ENCODE measurements around the gene TMEM135.
A peak's percentile ranks its signal among the peaks of the same experiment; 100 is the strongest.
"Not testable (repeated sequence)": the region's sequence is repeated elsewhere in the genome, so short reads cannot be mapped to it uniquely, and the experiment has no call there.

TMEM135 gene

GRCh38 chr11:86999388-86999787 lies 38.3 kb upstream of the TMEM135 start:
- 94% methylated on average over 1 of the region's 1 CpG for WGBS
- Histone ChIP-seq H3K9me3 (ENCODE audit: control insufficient read depth, low read length) (no peaks in the 10 kb centered on the region), H3K18ac (ENCODE audit: low read depth in 1 of 2, low read length in 2 of 2) (no peak overlapping the region), H3K9ac (ENCODE audit: low read length) (no peak overlapping the region), H3K4ac (ENCODE audit: low read depth in 1 of 2, low read length in 2 of 2) (no peak overlapping the region), H3K4me2 (ENCODE audit: low read length, poor library complexity, severe bottlenecking) (no peak overlapping the region), H3K23ac (ENCODE audit: low read length in 2 of 2) (no peak overlapping the region), H3K14ac (ENCODE audit: low read length in 2 of 2) (no peak overlapping the region), H2AK5ac (ENCODE audit: low read length, severe bottlenecking) (no peak overlapping the region), H2BK120ac (ENCODE audit: low read depth, low read length) (no peak overlapping the region), H3K4me1 (ENCODE audit: control insufficient read depth, insufficient read depth, low read depth, low read length) (no peaks in the 10 kb centered on the region), H2BK5ac (ENCODE audit: low read depth, low read length, poor library complexity, severe bottlenecking) (no peak overlapping the region), H3K27ac (ENCODE audit: low read length, poor library complexity, severe bottlenecking) (no peak overlapping the region), H4K91ac (ENCODE audit: low read length) (no peak overlapping the region), H3K4me3 (ENCODE audit: insufficient read depth in 1 of 2, low read depth in 1 of 2, low read length in 2 of 2) (no peak overlapping the region), H3K27me3 (ENCODE audit: control insufficient read depth in 1 of 2, insufficient read depth in 1 of 2, low read length in 2 of 2) (no peaks in the 10 kb centered on the region), H2BK12ac (ENCODE audit: low read length in 2 of 2) (no peak overlapping the region), H2AFZ (ENCODE audit: low read depth, low read length) (no peak overlapping the region), H3K36me3 (ENCODE audit: control insufficient read depth in 1 of 2, insufficient read depth in 2 of 2, low read depth in 1 of 2, low read length in 2 of 2) (no peaks in the 10 kb centered on the region), H2BK15ac (ENCODE audit: low read depth, poor library complexity, severe bottlenecking) (no peak overlapping the region), H4K8ac (ENCODE audit: low read length) (no peak overlapping the region), H3K79me1 (replicated peaks; ENCODE audit: low read length, poor library complexity, severe bottlenecking) (no peaks in the 10 kb centered on the region)
- no peak for DNase-seq

- Histone ChIP-seq H2BK120ac (ENCODE audit: low read depth, low read length) (peak overlapping the region; percentile 6), H3K27me3 (ENCODE audit: control insufficient read depth in 1 of 2, insufficient read depth in 1 of 2, low read length in 2 of 2) (no peaks in the 10 kb centered on the region), H3K18ac (ENCODE audit: low read depth in 1 of 2, low read length in 2 of 2) (peak overlapping the region; percentile 28 to 47), H2BK15ac (ENCODE audit: low read depth, poor library complexity, severe bottlenecking) (no peak overlapping the region), H3K4me2 (ENCODE audit: low read length, poor library complexity, severe bottlenecking) (no peak overlapping the region), H3K4ac (ENCODE audit: low read depth in 1 of 2, low read length in 2 of 2) (no peak overlapping the region), H3K36me3 (ENCODE audit: control insufficient read depth in 1 of 2, insufficient read depth in 2 of 2, low read depth in 1 of 2, low read length in 2 of 2) (no peaks in the 10 kb centered on the region), H4K91ac (ENCODE audit: low read length) (no peak overlapping the region), H3K27ac (ENCODE audit: low read length, poor library complexity, severe bottlenecking) (no peak overlapping the region), H3K9me3 (ENCODE audit: control insufficient read depth, low read length) (no peaks in the 10 kb centered on the region), H3K4me1 (ENCODE audit: control insufficient read depth, insufficient read depth, low read depth, low read length) (no peaks in the 10 kb centered on the region), H3K9ac (ENCODE audit: low read length) (no peak overlapping the region), H2AFZ (ENCODE audit: low read depth, low read length) (no peak overlapping the region), H2AK5ac (ENCODE audit: low read length, severe bottlenecking) (no peak overlapping the region), H3K79me1 (replicated peaks; ENCODE audit: low read length, poor library complexity, severe bottlenecking) (no peaks in the 10 kb centered on the region), H2BK12ac (ENCODE audit: low read length in 2 of 2) (peak overlapping the region; percentile 4 to 52), H3K14ac (ENCODE audit: low read length in 2 of 2) (no peak overlapping the region), H3K23ac (ENCODE audit: low read length in 2 of 2) (no peak overlapping the region), H3K4me3 (ENCODE audit: insufficient read depth in 1 of 2, low read depth in 1 of 2, low read length in 2 of 2) (no peak overlapping the region), H2BK5ac (ENCODE audit: low read depth, low read length, poor library complexity, severe bottlenecking) (no peak overlapping the region), H4K8ac (ENCODE audit: low read length) (peak overlapping the region; percentile 49)
- peak; percentile 60 for DNase-seq
- WGBS: 59% methylated on average over 3 of the region's 5 CpGs
Measured at GRCh38 chr11:86999859-87000753, 37.6 kb upstream of the TMEM135 start.

GRCh38 chr11:87002918-87003317 lies 34.8 kb upstream of the TMEM135 start:
- H2BK12ac ChIP-seq (ENCODE audit: low read length in 2 of 2): no peak overlapping the region
- no CpG with 5 or more reads among the region's 1 CpG for WGBS

GRCh38 chr11:87004281-87004680 lies 33.5 kb upstream of the TMEM135 start:
- WGBS: 96% methylated on average over 4 of the region's 4 CpGs
- H2AFZ ChIP-seq (ENCODE audit: low read depth, low read length); H3K27ac ChIP-seq (ENCODE audit: low read length, poor library complexity, severe bottlenecking); H3K4me2 ChIP-seq (ENCODE audit: low read length, poor library complexity, severe bottlenecking); H2BK120ac ChIP-seq (ENCODE audit: low read depth, low read length); H2AK5ac ChIP-seq (ENCODE audit: low read length, severe bottlenecking); H3K23ac ChIP-seq (ENCODE audit: low read length in 2 of 2); H3K9me3 ChIP-seq (ENCODE audit: control insufficient read depth, low read length); H3K9ac ChIP-seq (ENCODE audit: low read length); H3K36me3 ChIP-seq (ENCODE audit: control insufficient read depth in 1 of 2, insufficient read depth in 2 of 2, low read depth in 1 of 2, low read length in 2 of 2); H3K18ac ChIP-seq (ENCODE audit: low read depth in 1 of 2, low read length in 2 of 2); DNase-seq; H4K91ac ChIP-seq (ENCODE audit: low read length); H3K14ac ChIP-seq (ENCODE audit: low read length in 2 of 2); H3K27me3 ChIP-seq (ENCODE audit: control insufficient read depth in 1 of 2, insufficient read depth in 1 of 2, low read length in 2 of 2); H3K79me1 ChIP-seq (replicated peaks; ENCODE audit: low read length, poor library complexity, severe bottlenecking); H2BK12ac ChIP-seq (ENCODE audit: low read length in 2 of 2); H4K8ac ChIP-seq (ENCODE audit: low read length); H2BK5ac ChIP-seq (ENCODE audit: low read depth, low read length, poor library complexity, severe bottlenecking); H3K4me1 ChIP-seq (ENCODE audit: control insufficient read depth, insufficient read depth, low read depth, low read length); H3K4me3 ChIP-seq (ENCODE audit: insufficient read depth in 1 of 2, low read depth in 1 of 2, low read length in 2 of 2); H3K4ac ChIP-seq (ENCODE audit: low read depth in 1 of 2, low read length in 2 of 2); H2BK15ac ChIP-seq (ENCODE audit: low read depth, poor library complexity, severe bottlenecking): not testable (repeated sequence)

More at GRCh38 chr11:87002918-87003317, 34.8 kb upstream of the TMEM135 start:
- Histone ChIP-seq H3K9me3 (ENCODE audit: control insufficient read depth, low read length) (no peaks in the 10 kb centered on the region), H3K4ac (ENCODE audit: low read depth in 1 of 2, low read length in 2 of 2) (no peak overlapping the region), H2BK120ac (ENCODE audit: low read depth, low read length) (no peak overlapping the region), H3K9ac (ENCODE audit: low read length) (no peak overlapping the region), H2BK15ac (ENCODE audit: low read depth, poor library complexity, severe bottlenecking) (no peak overlapping the region), H3K4me1 (ENCODE audit: control insufficient read depth, insufficient read depth, low read depth, low read length) (no peaks in the 10 kb centered on the region), H2BK5ac (ENCODE audit: low read depth, low read length, poor library complexity, severe bottlenecking) (no peak overlapping the region), H4K8ac (ENCODE audit: low read length) (no peak overlapping the region), H3K14ac (ENCODE audit: low read length in 2 of 2) (no peak overlapping the region), H3K36me3 (ENCODE audit: control insufficient read depth in 1 of 2, insufficient read depth in 2 of 2, low read depth in 1 of 2, low read length in 2 of 2) (no peaks in the 10 kb centered on the region), H3K4me3 (ENCODE audit: insufficient read depth in 1 of 2, low read depth in 1 of 2, low read length in 2 of 2) (no peak overlapping the region), H4K91ac (ENCODE audit: low read length) (no peak overlapping the region), H2AK5ac (ENCODE audit: low read length, severe bottlenecking) (no peak overlapping the region), H3K79me1 (replicated peaks; ENCODE audit: low read length, poor library complexity, severe bottlenecking) (no peaks in the 10 kb centered on the region), H3K4me2 (ENCODE audit: low read length, poor library complexity, severe bottlenecking) (no peak overlapping the region), H3K18ac (ENCODE audit: low read depth in 1 of 2, low read length in 2 of 2) (no peak overlapping the region), H3K27me3 (ENCODE audit: control insufficient read depth in 1 of 2, insufficient read depth in 1 of 2, low read length in 2 of 2) (no peaks in the 10 kb centered on the region), H2AFZ (ENCODE audit: low read depth, low read length) (no peak overlapping the region), H3K23ac (ENCODE audit: low read length in 2 of 2) (no peak overlapping the region), H3K27ac (ENCODE audit: low read length, poor library complexity, severe bottlenecking) (no peak overlapping the region)
- no peak for DNase-seq

Measured in mesenchymal stem cell (in vitro differentiated cells and primary cell).